ENCODE results near the gene CCAR1. TPM values are rescaled to one million over a fixed set of nuclear protein-coding genes. Genes with fewer than 3 reads are reported as not detected.

Gene CCAR1
- total and polyA plus RNA-seq, 2 of the 13 experiments (the other 11 are each of a cell fraction or from before 2014, with no cell fraction given): 74.5 to 81.6 TPM

- TF ChIP-seq NFKB2 (CRISPR knock-in tag; IDR thresholded peaks at IDR 0.05; ENCODE audit: borderline replicate concordance) (no peak), CENPT (CRISPR knock-in tag; IDR thresholded peaks at IDR 0.05; ENCODE audit: low read depth) (no peak), GTF3A (CRISPR knock-in tag; conservative IDR thresholded peaks at IDR 0.05) (no peak), MXI1 (IDR thresholded peaks at IDR 0.05; ENCODE audit: borderline replicate concordance, low read depth, low read length) (peak; percentile 92; the same call in 2 of the 3 replicates), SIX4 (CRISPR knock-in tag; IDR thresholded peaks at IDR 0.05) (no peak), E2F5 (CRISPR knock-in tag; conservative IDR thresholded peaks at IDR 0.05) (no peak), ZNF292 (CRISPR knock-in tag; IDR thresholded peaks at IDR 0.05; ENCODE audit: borderline replicate concordance, low read depth) (peak; percentile 33; the same call in 1 of the 2 replicates), ZKSCAN5 (CRISPR knock-in tag; IDR thresholded peaks at IDR 0.05) (no peak), PAXIP1 (CRISPR knock-in tag; conservative IDR thresholded peaks at IDR 0.05) (no peak), XBP1 (CRISPR knock-in tag; IDR thresholded peaks at IDR 0.05) (no peak), RBAK (CRISPR knock-in tag; IDR thresholded peaks at IDR 0.05) (peak; percentile 76; the same call in 1 of the 2 replicates), ATRX (CRISPR knock-in tag; IDR thresholded peaks at IDR 0.05; ENCODE audit: borderline replicate concordance) (no peak), THAP7 (CRISPR knock-in tag; IDR thresholded peaks at IDR 0.05) (no peak), IKZF5 (CRISPR knock-in tag; IDR thresholded peaks at IDR 0.05) (no peak; the same call in 1 of the 2 replicates), SPEN (CRISPR knock-in tag; IDR thresholded peaks at IDR 0.05; ENCODE audit: low read depth) (no peak), SATB2 (CRISPR knock-in tag; IDR thresholded peaks at IDR 0.05) (no peak), ZNF740 (CRISPR knock-in tag; IDR thresholded peaks at IDR 0.05) (no peak), MLLT10 (CRISPR knock-in tag; IDR thresholded peaks at IDR 0.05) (no peak), ZFX (CRISPR knock-in tag; IDR thresholded peaks at IDR 0.05; ENCODE audit: low read depth) (peak; percentile 72), ZMYM3 (CRISPR knock-in tag; IDR thresholded peaks at IDR 0.05) (peak; percentile 40; the same call in 1 of the 2 replicates), FOSL1 (CRISPR knock-in tag; IDR thresholded peaks at IDR 0.05; ENCODE audit: borderline replicate concordance) (no peak), IKZF1 (IDR thresholded peaks at IDR 0.05) (no peak), NR2F2 (IDR thresholded peaks at IDR 0.05; ENCODE audit: borderline replicate concordance, low read depth) (no peak), KAT2B (IDR thresholded peaks at IDR 0.05; ENCODE audit: borderline replicate concordance, low read depth, low read length) (no peak), GPN1 (CRISPR knock-in tag; IDR thresholded peaks at IDR 0.05; ENCODE audit: borderline replicate concordance) (no peak)
Observed at GRCh38 chr10:68812420-68812819, 91.4 kb downstream of the CCAR1 start (continued).

Measured in HepG2 (cell line).